ENCODE results near the gene HRG. TPM values are rescaled to one million over a fixed set of nuclear protein-coding genes. Genes with fewer than 3 reads are reported as not detected.
A peak's percentile ranks its signal among the peaks of the same experiment; 100 is the strongest.
"Not testable (repeated sequence)": the region's sequence is repeated elsewhere in the genome, so short reads cannot be mapped to it uniquely, and the experiment has no call there.

The HRG gene
- total and polyA plus RNA-seq, 2 of the 8 experiments (the other 6 are each of a cell fraction or from before 2014, with no cell fraction given): 0.03 to 0.15 TPM

GRCh38 chr3:186700267-186700666, 34.5 kb downstream of the HRG start:
- no peak for DNase-seq (ENCODE audit: low read depth in 1 of 2, low spot score in 2 of 2)
- Histone ChIP-seq H3K27ac (ENCODE audit: low read depth, low read length) (no peak overlapping the region), H2BK120ac (replicated peaks; ENCODE audit: low read depth, low read length) (no peak overlapping the region), H2BK12ac (ENCODE audit: low read depth, low read length) (no peak overlapping the region), H3K56ac (replicated peaks; ENCODE audit: insufficient read length, low read depth, low read length) (no peak overlapping the region), H2BK5ac (ENCODE audit: low read depth, low read length) (no peak overlapping the region), H3K4me3 (ENCODE audit: extremely low read depth in 1 of 4, insufficient read depth in 2 of 4, low read depth in 3 of 4, low read length in 4 of 4) (no peak overlapping the region), H2BK15ac (ENCODE audit: low read length) (no peak overlapping the region), H3K36me3 (ENCODE audit: control insufficient read depth in 2 of 4, insufficient read depth in 4 of 4, low read length in 3 of 4) (no peaks in the 10 kb centered on the region), H3K14ac (ENCODE audit: insufficient read length) (no peak overlapping the region), H3K4me2 (ENCODE audit: insufficient read depth in 1 of 2, low read depth in 2 of 2, low read length in 2 of 2) (no peak overlapping the region), H3K9ac (replicated peaks in 1 of 4; ENCODE audit: extremely low read depth in 1 of 4, low read depth in 3 of 4, low read length in 3 of 4) (no peak overlapping the region), H2AK5ac (ENCODE audit: low read depth, low read length) (no peak overlapping the region), H2AFZ (ENCODE audit: low read length) (0 out of 2 replicates have a peak overlapping the region, but pooled peaks have one; percentile 2), H3K4ac (replicated peaks; ENCODE audit: insufficient read length, low read depth, low read length) (no peak overlapping the region), H3K23ac (ENCODE audit: insufficient read length) (no peak overlapping the region), H3K79me1 (ENCODE audit: low read depth, low read length) (no peaks in the 10 kb centered on the region), H4K8ac (ENCODE audit: extremely low read depth, insufficient read depth, low read length) (no peak overlapping the region), H3K4me1 (replicated peaks in 1 of 4; ENCODE audit: control insufficient read depth in 3 of 4, insufficient read depth in 4 of 4, low read length in 3 of 4) (peaks cover 0 to 3% (median 0%) of the 10 kb centered on the region in 4 experiments; a peak in 1 of 7 replicates), H3K23me2 (ENCODE audit: low read depth, low read length) (no peaks in the 10 kb centered on the region), H3K27me3 (replicated peaks in 1 of 4; ENCODE audit: control insufficient read depth in 3 of 4, extremely low read depth in 1 of 4, insufficient read depth in 3 of 4, low read length in 3 of 4) (no peaks in the 10 kb centered on the region), H3K9me3 (ENCODE audit: insufficient read depth in 2 of 2, low read depth in 1 of 2, low read length in 1 of 2) (no peaks in the 10 kb centered on the region), H2BK20ac (ENCODE audit: low read length) (no peak overlapping the region), H4K91ac (replicated peaks; ENCODE audit: insufficient read length, low read length) (no peak overlapping the region), H3K18ac (ENCODE audit: extremely low read depth, low read length) (no peak overlapping the region), H3K79me2 (ENCODE audit: control insufficient read depth in 1 of 2, insufficient read depth in 2 of 2, low read length in 2 of 2) (no peaks in the 10 kb centered on the region), H4K20me1 (replicated peaks in 1 of 2; ENCODE audit: control insufficient read depth in 1 of 2, insufficient read depth in 2 of 2, low read length in 2 of 2) (no peaks in the 10 kb centered on the region), H4K5ac (ENCODE audit: insufficient read length, low read depth, low read length) (no peak overlapping the region)
- 88% methylated on average over 3 of the region's 3 CpGs; no CpG with 5 or more reads in 1 of the 2 experiments for WGBS, 2 experiments (ENCODE audit: extremely low coverage in 1 of 2, insufficient coverage in 1 of 2, insufficient read length in 1 of 2, insufficient replicate concordance in 2 of 2, low coverage in 1 of 2, low lambda C conversion rate in 2 of 2, missing lambda C conversion rate in 1 of 2)
- no peak for FAIRE-seq
- ChIA-PET CTCF (ENCODE audit: partially characterized antibody) (interaction anchor here (0.5 to 1.0 kb wide), 3 partner anchors 23 to 440 kb away, joined by 3 read pairs; no protein-coding TSS in a partner anchor), POLR2A (ENCODE audit: partially characterized antibody) (no interaction called here)
- TF ChIP-seq SP4 (IDR thresholded peaks at IDR 0.05; ENCODE audit: low read length): no peak
- peak; percentile 63 for TF ChIP-seq BACH1 (IDR thresholded peaks at IDR 0.05; ENCODE audit: low read length)

GRCh38 chr3:186702451-186702850, 36.6 kb downstream of the HRG start:
- H3K23ac ChIP-seq (ENCODE audit: insufficient read length); H3K9me3 ChIP-seq (ENCODE audit: insufficient read depth in 2 of 2, low read depth in 1 of 2, low read length in 1 of 2); H2BK12ac ChIP-seq (ENCODE audit: low read depth, low read length); FAIRE-seq; CTCF ChIA-PET (ENCODE audit: partially characterized antibody); H3K27ac ChIP-seq (ENCODE audit: low read depth, low read length); H3K79me1 ChIP-seq (ENCODE audit: low read depth, low read length); H3K36me3 ChIP-seq (ENCODE audit: control insufficient read depth in 2 of 4, insufficient read depth in 4 of 4, low read length in 3 of 4); H3K4me2 ChIP-seq (ENCODE audit: insufficient read depth in 1 of 2, low read depth in 2 of 2, low read length in 2 of 2); H2BK15ac ChIP-seq (ENCODE audit: low read length); H3K18ac ChIP-seq (ENCODE audit: extremely low read depth, low read length); H3K56ac ChIP-seq (replicated peaks; ENCODE audit: insufficient read length, low read depth, low read length); H2BK120ac ChIP-seq (replicated peaks; ENCODE audit: low read depth, low read length); H3K79me2 ChIP-seq (ENCODE audit: control insufficient read depth in 1 of 2, insufficient read depth in 2 of 2, low read length in 2 of 2); H3K4me3 ChIP-seq (ENCODE audit: extremely low read depth in 1 of 4, insufficient read depth in 2 of 4, low read depth in 3 of 4, low read length in 4 of 4); H3K9ac ChIP-seq (replicated peaks in 1 of 4; ENCODE audit: extremely low read depth in 1 of 4, low read depth in 3 of 4, low read length in 3 of 4); H4K91ac ChIP-seq (replicated peaks; ENCODE audit: insufficient read length, low read length); H4K8ac ChIP-seq (ENCODE audit: extremely low read depth, insufficient read depth, low read length); H4K5ac ChIP-seq (ENCODE audit: insufficient read length, low read depth, low read length); H4K20me1 ChIP-seq (replicated peaks in 1 of 2; ENCODE audit: control insufficient read depth in 1 of 2, insufficient read depth in 2 of 2, low read length in 2 of 2); H3K4ac ChIP-seq (replicated peaks; ENCODE audit: insufficient read length, low read depth, low read length); H2AK5ac ChIP-seq (ENCODE audit: low read depth, low read length); POLR2A ChIA-PET (ENCODE audit: partially characterized antibody); H3K23me2 ChIP-seq (ENCODE audit: low read depth, low read length); H3K4me1 ChIP-seq (replicated peaks in 1 of 4; ENCODE audit: control insufficient read depth in 3 of 4, insufficient read depth in 4 of 4, low read length in 3 of 4); H2BK20ac ChIP-seq (ENCODE audit: low read length); H2AFZ ChIP-seq (ENCODE audit: low read length); H3K14ac ChIP-seq (ENCODE audit: insufficient read length); DNase-seq (ENCODE audit: low read depth in 1 of 2, low spot score in 2 of 2); H3K27me3 ChIP-seq (replicated peaks in 1 of 4; ENCODE audit: control insufficient read depth in 3 of 4, extremely low read depth in 1 of 4, insufficient read depth in 3 of 4, low read length in 3 of 4); H2BK5ac ChIP-seq (ENCODE audit: low read depth, low read length): not testable (repeated sequence)
